ENCODE data around the gene MMP28. TPM values are rescaled to one million over a fixed set of nuclear protein-coding genes. Genes with fewer than 3 reads are reported as not detected.

MMP28 gene
- total and polyA plus RNA-seq, 4 donors: 30.5 to 72.6 (median 44.3) TPM

DNA sequence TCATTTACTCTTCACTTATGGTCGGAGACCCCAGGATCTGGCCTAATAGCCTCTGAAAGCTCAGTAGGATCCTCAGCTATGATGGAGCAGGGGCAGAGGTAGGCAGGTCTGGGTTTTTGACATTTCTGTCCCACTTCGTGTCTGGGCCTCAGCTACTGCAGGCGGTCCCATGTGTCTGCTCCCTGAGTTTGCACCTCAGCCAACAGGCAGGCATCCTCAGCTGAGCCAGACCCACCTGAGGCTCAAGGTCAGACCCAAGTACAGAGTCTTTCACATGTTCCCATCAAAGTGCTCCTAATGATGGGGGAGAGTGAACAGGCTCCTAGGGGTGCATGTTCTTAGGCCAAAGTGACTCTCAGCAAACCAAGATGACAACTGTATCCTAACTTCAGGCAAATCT is 66.9 kb downstream of the MMP28 start:
- no peak overlapping the region for H3K27ac ChIP-seq (ENCODE audit: low read depth in 1 of 2, low read length in 1 of 2)
- WGBS, 2 donors: 93 to 95% methylated on average over 3 of the region's 3 CpGs
- H3K36me3 ChIP-seq (ENCODE audit: control insufficient read depth in 4 of 4, insufficient read depth in 4 of 4, low read length in 4 of 4): peaks cover 13 to 29% (median 18%) of the 10 kb centered on the region in 4 donors
- H3K4me3 ChIP-seq: no peak overlapping the region
- ATAC-seq (ENCODE audit: insufficient read depth, low FRiP score): no peak
- H3K9me3 ChIP-seq (ENCODE audit: control insufficient read depth in 4 of 4, insufficient read depth in 3 of 4, low read length in 3 of 4): no peaks in the 10 kb centered on the region
- H3K27me3 ChIP-seq (ENCODE audit: control insufficient read depth in 3 of 3, insufficient read depth in 3 of 3, low read length in 2 of 3): no peaks in the 10 kb centered on the region
- H3K4me1 ChIP-seq (ENCODE audit: control insufficient read depth in 5 of 5, insufficient read depth in 5 of 5, low read length in 5 of 5): peaks cover 3 to 29% (median 18%) of the 10 kb centered on the region in 5 donors
- no peak for DNase-seq
- TF ChIP-seq, protein P1, sequence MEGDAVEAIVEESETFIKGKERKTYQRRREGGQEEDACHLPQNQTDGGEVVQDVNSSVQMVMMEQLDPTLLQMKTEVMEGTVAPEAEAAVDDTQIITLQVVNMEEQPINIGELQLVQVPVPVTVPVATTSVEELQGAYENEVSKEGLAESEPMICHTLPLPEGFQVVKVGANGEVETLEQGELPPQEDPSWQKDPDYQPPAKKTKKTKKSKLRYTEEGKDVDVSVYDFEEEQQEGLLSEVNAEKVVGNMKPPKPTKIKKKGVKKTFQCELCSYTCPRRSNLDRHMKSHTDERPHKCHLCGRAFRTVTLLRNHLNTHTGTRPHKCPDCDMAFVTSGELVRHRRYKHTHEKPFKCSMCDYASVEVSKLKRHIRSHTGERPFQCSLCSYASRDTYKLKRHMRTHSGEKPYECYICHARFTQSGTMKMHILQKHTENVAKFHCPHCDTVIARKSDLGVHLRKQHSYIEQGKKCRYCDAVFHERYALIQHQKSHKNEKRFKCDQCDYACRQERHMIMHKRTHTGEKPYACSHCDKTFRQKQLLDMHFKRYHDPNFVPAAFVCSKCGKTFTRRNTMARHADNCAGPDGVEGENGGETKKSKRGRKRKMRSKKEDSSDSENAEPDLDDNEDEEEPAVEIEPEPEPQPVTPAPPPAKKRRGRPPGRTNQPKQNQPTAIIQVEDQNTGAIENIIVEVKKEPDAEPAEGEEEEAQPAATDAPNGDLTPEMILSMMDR (IDR thresholded peaks at IDR 0.05; ENCODE audit: control extremely low read depth, extremely low read depth): no peak
- H3K9ac ChIP-seq (ENCODE audit: insufficient read depth in 1 of 2, low read length in 2 of 2): no peak overlapping the region

DNA sequence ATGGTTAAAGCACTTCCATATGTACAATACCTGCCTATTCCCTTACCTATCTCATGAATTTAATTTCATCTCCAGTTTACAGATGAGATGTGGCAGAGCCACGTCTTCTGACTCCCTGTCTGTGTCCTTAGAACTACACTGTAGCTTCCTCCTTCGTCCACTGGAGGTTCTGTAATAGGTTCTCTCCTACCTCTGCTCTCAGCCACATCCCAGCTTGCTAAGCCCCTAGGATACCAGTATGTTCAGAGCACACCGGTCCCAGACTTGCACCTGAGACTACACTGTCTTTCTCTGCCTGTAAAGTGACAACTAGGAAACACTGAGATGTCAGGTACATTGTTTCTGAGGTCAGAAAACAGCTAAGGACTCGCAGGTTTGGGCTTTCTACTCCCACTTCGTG is 67.8 kb downstream of the MMP28 start:
- ATAC-seq (ENCODE audit: insufficient read depth, low FRiP score) (no peak), DNase-seq (no peak)
- WGBS, 2 donors: 90 to 96% methylated on average over 5 of the region's 5 CpGs
- Histone ChIP-seq H3K27ac (ENCODE audit: low read depth in 1 of 2, low read length in 1 of 2) (no peak overlapping the region), H3K4me1 (ENCODE audit: control insufficient read depth in 5 of 5, insufficient read depth in 5 of 5, low read length in 5 of 5) (peaks cover 3 to 29% (median 18%) of the 10 kb centered on the region in 5 donors), H3K27me3 (ENCODE audit: control insufficient read depth in 3 of 3, insufficient read depth in 3 of 3, low read length in 2 of 3) (no peaks in the 10 kb centered on the region), H3K9ac (ENCODE audit: insufficient read depth in 1 of 2, low read length in 2 of 2) (no peak overlapping the region), H3K36me3 (ENCODE audit: control insufficient read depth in 4 of 4, insufficient read depth in 4 of 4, low read length in 4 of 4) (peaks cover 17 to 31% (median 22%) of the 10 kb centered on the region in 4 donors), H3K9me3 (ENCODE audit: control insufficient read depth in 4 of 4, insufficient read depth in 3 of 4, low read length in 3 of 4) (no peaks in the 10 kb centered on the region), H3K4me3 (no peak overlapping the region)
- TF ChIP-seq, protein P1 (IDR thresholded peaks at IDR 0.05; ENCODE audit: control extremely low read depth, extremely low read depth): no peak

DNA sequence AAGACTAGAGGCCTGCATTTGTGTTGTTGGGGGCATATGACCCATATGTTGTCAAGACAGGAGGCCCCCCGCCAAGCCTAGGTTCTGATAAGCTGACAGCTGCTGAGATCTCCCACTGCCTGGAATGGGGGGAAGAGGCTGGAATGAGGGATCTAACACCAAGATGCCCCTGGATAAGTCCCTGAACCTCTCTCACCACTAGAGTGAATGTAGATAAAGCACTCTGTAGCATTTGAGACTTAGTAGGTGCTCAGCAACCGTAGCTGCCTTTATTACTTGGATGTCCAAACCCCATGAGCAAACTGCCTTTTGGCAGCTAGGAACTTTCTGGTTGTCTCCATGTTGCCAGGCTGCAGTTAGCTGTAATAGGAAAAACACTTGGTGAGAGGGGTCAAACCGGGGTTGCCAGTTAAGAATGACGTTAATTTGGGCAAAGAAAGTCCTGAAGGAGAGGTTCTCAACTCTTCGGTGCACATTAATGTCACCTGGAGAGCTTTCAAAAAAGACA is 68.4 kb downstream of the MMP28 start:
- peak in 2 of 3 donors; percentile 23 to 44 for DNase-seq
- no peaks in the 10 kb centered on the region for H3K27me3 ChIP-seq (ENCODE audit: control insufficient read depth in 3 of 3, insufficient read depth in 3 of 3, low read length in 2 of 3)
- H3K36me3 ChIP-seq (ENCODE audit: control insufficient read depth in 4 of 4, insufficient read depth in 4 of 4, low read length in 4 of 4): peaks cover 17 to 31% (median 22%) of the 10 kb centered on the region in 4 donors
- 85 to 88% methylated on average over 5 of the region's 5 CpGs for WGBS, 2 donors
- no peak for ATAC-seq (ENCODE audit: insufficient read depth, low FRiP score)
- no peak overlapping the region for H3K27ac ChIP-seq (ENCODE audit: low read depth in 1 of 2, low read length in 1 of 2)
- TF ChIP-seq, protein P1 (IDR thresholded peaks at IDR 0.05; ENCODE audit: control extremely low read depth, extremely low read depth): no peak
- no peak overlapping the region for H3K4me3 ChIP-seq
- peaks cover 3 to 23% (median 18%) of the 10 kb centered on the region in 5 donors for H3K4me1 ChIP-seq (ENCODE audit: control insufficient read depth in 5 of 5, insufficient read depth in 5 of 5, low read length in 5 of 5)
- no peaks in the 10 kb centered on the region for H3K9me3 ChIP-seq (ENCODE audit: control insufficient read depth in 4 of 4, insufficient read depth in 3 of 4, low read length in 3 of 4)
- peak overlapping the region in 1 of 2 donors; percentile 4 for H3K9ac ChIP-seq (ENCODE audit: insufficient read depth in 1 of 2, low read length in 2 of 2)
